H1 (cell line): ENCODE results near the gene LCP1. TPM values are rescaled to one million over a fixed set of nuclear protein-coding genes. Genes with fewer than 3 reads are reported as not detected.

Source experiments
- CTCF ChIA-PET: fragments of 300-600 bp; sonication (Branson Sonifier 250); formaldehyde crosslinking; loops from one replicate; lab custom pipeline; 2021; ENCODE audit not compliant: partially characterized antibody; lab: Charles Lee
- POLR2A ChIA-PET: fragments of 300-600 bp; sonication (Branson Sonifier 250); formaldehyde crosslinking; loops from one replicate; lab custom pipeline; 2021; ENCODE audit warnings: inconsistent platforms; ENCODE audit not compliant: partially characterized antibody; lab: Charles Lee
- DNase-seq, 2 experiments: peaks; one replicate each; pipeline versions ENCODE4 v3.0.0 to v3.0.0-alpha.2; 2010 to 2022; ENCODE audit warnings: low spot score in 2 of 2, low read depth in 1 of 2, mixed read lengths in 1 of 2
- FAIRE-seq: peaks from 2 replicates; lab custom pipeline; 2011; peaks lifted over from hg19 to GRCh38; lab: Jason Lieb, UNC
- H2AFZ ChIP-seq: 2 replicates; pipeline ENCODE4 v1.8.1; 2012; ENCODE audit warnings: low read length, inconsistent platforms
- H2AK5ac ChIP-seq: 2 replicates; pipeline ENCODE4 v1.6.1; 2013; ENCODE audit warnings: low read depth, low read length
- H2BK120ac ChIP-seq: replicated peaks from 2 replicates; pipeline ENCODE3; 2013; ENCODE audit warnings: low read depth, low read length, inconsistent platforms
- H2BK12ac ChIP-seq: 2 replicates; pipeline ENCODE4 v1.6.1; 2013; ENCODE audit warnings: low read depth, low read length
- H2BK15ac ChIP-seq: 2 replicates; pipeline ENCODE4 v1.6.1; 2013; ENCODE audit warnings: low read length
- H2BK20ac ChIP-seq: 2 replicates; pipeline ENCODE4 v1.6.1; 2013; ENCODE audit warnings: low read length
- H2BK5ac ChIP-seq: 2 replicates; pipeline ENCODE4 v1.6.1; 2013; ENCODE audit warnings: low read depth, low read length
- H3K14ac ChIP-seq: 2 replicates; pipeline ENCODE4 v1.6.1; 2013; ENCODE audit warnings: inconsistent platforms; ENCODE audit not compliant: insufficient read length
- H3K18ac ChIP-seq: 2 replicates; pipeline ENCODE4 v1.6.1; 2013; ENCODE audit warnings: low read length; ENCODE audit errors: extremely low read depth
- H3K23ac ChIP-seq: 2 replicates; pipeline ENCODE4 v1.6.1; 2013; ENCODE audit warnings: inconsistent platforms; ENCODE audit not compliant: insufficient read length
- H3K23me2 ChIP-seq: 2 replicates; pipeline ENCODE4 v1.6.1; 2013; ENCODE audit warnings: low read depth, low read length
- H3K27ac ChIP-seq: 2 replicates; pipeline ENCODE4 v1.6.1; 2011; ENCODE audit warnings: low read depth, low read length, inconsistent platforms
- H3K27me3 ChIP-seq, 4 experiments: replicated peaks in 1 of 4; 1 replicate in 1 of 4; 2 replicates in 3 of 4; pipeline versions ENCODE4 v1.6.1 to v1.8.1; 2011 to 2013; ENCODE audit warnings: low read length in 3 of 4, mild to moderate bottlenecking in 3 of 4, inconsistent platforms in 2 of 4, mixed read lengths in 2 of 4, moderate library complexity in 1 of 4; ENCODE audit not compliant: control insufficient read depth in 3 of 4, insufficient read depth in 3 of 4; ENCODE audit errors: extremely low read depth in 1 of 4
- H3K36me3 ChIP-seq, 4 experiments: 2 replicates each; pipeline versions ENCODE4 v1.6.1 to v1.8.1; 2011 to 2013; ENCODE audit warnings: mild to moderate bottlenecking in 4 of 4, low read length in 3 of 4, moderate library complexity in 2 of 4, control low read depth in 1 of 4, inconsistent platforms in 1 of 4; ENCODE audit not compliant: insufficient read depth in 4 of 4, control insufficient read depth in 2 of 4
- H3K4ac ChIP-seq: replicated peaks from 2 replicates; pipeline ENCODE3; 2013; ENCODE audit warnings: low read length, low read depth, mixed read lengths, inconsistent platforms; ENCODE audit not compliant: insufficient read length
- H3K4me1 ChIP-seq, 4 experiments: replicated peaks in 1 of 4; 1 replicate in 1 of 4; 2 replicates in 3 of 4; pipeline versions ENCODE4 v1.6.1 to v1.8.1; 2011 to 2013; ENCODE audit warnings: low read length in 3 of 4, inconsistent platforms in 2 of 4, mixed read lengths in 1 of 4; ENCODE audit not compliant: insufficient read depth in 4 of 4, control insufficient read depth in 3 of 4
- H3K4me2 ChIP-seq, 2 experiments: 2 replicates each; pipeline versions ENCODE4 v1.6.1 to v1.8.1; 2011 to 2013; ENCODE audit warnings: low read depth in 2 of 2, low read length in 2 of 2, control low read depth in 1 of 2, inconsistent platforms in 1 of 2, mild to moderate bottlenecking in 1 of 2; ENCODE audit not compliant: insufficient read depth in 1 of 2
- H3K4me3 ChIP-seq, 4 experiments: fragments of 200-600, 300-600 bp in 1 of 4; sonication (generic), shearing (Covaris generic), sonication (Bioruptor Twin) in 1 of 4; 2 replicates each; pipeline versions ENCODE4 v1.5.1 to v1.8.1; 2011 to 2016; ENCODE audit warnings: low read length in 4 of 4, low read depth in 3 of 4, control low read depth in 2 of 4, inconsistent platforms in 2 of 4, mild to moderate bottlenecking in 2 of 4, mixed read lengths in 1 of 4, moderate library complexity in 1 of 4; ENCODE audit not compliant: insufficient read depth in 2 of 4; ENCODE audit errors: extremely low read depth in 1 of 4
- H3K56ac ChIP-seq: replicated peaks from 2 replicates; pipeline ENCODE3; 2013; ENCODE audit warnings: low read depth, mild to moderate bottlenecking, mixed read lengths, low read length, inconsistent platforms; ENCODE audit not compliant: insufficient read length
- H3K79me1 ChIP-seq: 2 replicates; pipeline ENCODE4 v1.6.1; 2013; ENCODE audit warnings: low read depth, low read length, control low read depth
- H3K79me2 ChIP-seq, 2 experiments: 2 replicates each; pipeline versions ENCODE4 v1.6.1 to v1.8.1; 2012 to 2013; ENCODE audit warnings: low read length in 2 of 2, mild to moderate bottlenecking in 2 of 2, inconsistent platforms in 1 of 2; ENCODE audit not compliant: insufficient read depth in 2 of 2, control insufficient read depth in 1 of 2
- H3K9ac ChIP-seq, 4 experiments: replicated peaks in 1 of 4; 1 replicate in 1 of 4; 2 replicates in 3 of 4; pipeline versions ENCODE4 v1.6.1 to v1.8.1; 2011 to 2013; ENCODE audit warnings: low read depth in 3 of 4, low read length in 3 of 4, control low read depth in 2 of 4, mild to moderate bottlenecking in 2 of 4, moderate library complexity in 2 of 4, inconsistent platforms in 1 of 4; ENCODE audit errors: extremely low read depth in 1 of 4
- H3K9me3 ChIP-seq, 2 experiments: 2 replicates each; pipeline versions ENCODE4 v1.6.1 to v1.8.1; 2012 to 2013; ENCODE audit warnings: mild to moderate bottlenecking in 2 of 2, moderate library complexity in 2 of 2, control low read depth in 1 of 2, inconsistent platforms in 1 of 2, low read depth in 1 of 2, low read length in 1 of 2, mixed read lengths in 1 of 2; ENCODE audit not compliant: insufficient read depth in 2 of 2
- H4K20me1 ChIP-seq, 2 experiments: replicated peaks in 1 of 2; 2 replicates each; pipeline versions ENCODE3 to v1.8.1; 2011 to 2013; ENCODE audit warnings: inconsistent platforms in 2 of 2, low read length in 2 of 2, mild to moderate bottlenecking in 1 of 2; ENCODE audit not compliant: insufficient read depth in 2 of 2, control insufficient read depth in 1 of 2
- H4K5ac ChIP-seq: 2 replicates; pipeline ENCODE4 v1.6.1; 2013; ENCODE audit warnings: low read length, low read depth, mixed read lengths, inconsistent platforms; ENCODE audit not compliant: insufficient read length
- H4K8ac ChIP-seq: 2 replicates; pipeline ENCODE4 v1.8.0; 2013; ENCODE audit warnings: mild to moderate bottlenecking, moderate library complexity, low read length, inconsistent platforms; ENCODE audit not compliant: insufficient read depth; ENCODE audit errors: extremely low read depth
- H4K91ac ChIP-seq: replicated peaks from 2 replicates; pipeline ENCODE3; 2013; ENCODE audit warnings: low read length, mixed read lengths, inconsistent platforms; ENCODE audit not compliant: insufficient read length
- CREB1 ChIP-seq: IDR thresholded peaks from 2 replicates; pipeline ENCODE4 v1.6.1; 2012; ENCODE audit warnings: inconsistent platforms
- EZH2 ChIP-seq: fragments of 200-600 bp; sonication (generic); IDR thresholded peaks from 2 replicates; pipeline ENCODE4 v1.7.1; 2012; ENCODE audit warnings: low read depth, mild to moderate bottlenecking, moderate library complexity, low read length, inconsistent platforms; ENCODE audit not compliant: severe bottlenecking
- GTF2F1 ChIP-seq: IDR thresholded peaks from 2 replicates; pipeline ENCODE4 v1.6.1; 2012; ENCODE audit warnings: low read depth, low read length, improper control_type of control experiment, borderline replicate concordance
- HDAC2 ChIP-seq, 2 experiments: fragments of 300-600 bp in 1 of 2; sonication (generic) in 1 of 2; IDR thresholded peaks; 2 replicates each; pipeline ENCODE4 v1.6.1; 2011 to 2012; ENCODE audit warnings: low read depth in 2 of 2, low read length in 2 of 2, mild to moderate bottlenecking in 2 of 2, moderate library complexity in 2 of 2, borderline replicate concordance in 1 of 2, inconsistent platforms in 1 of 2
- HDAC6 ChIP-seq: IDR thresholded peaks from one replicate; pipeline ENCODE4 v1.7.1; 2012; ENCODE audit warnings: low read depth, mild to moderate bottlenecking, inconsistent platforms, low read length, moderate library complexity
- KDM1A ChIP-seq: fragments of 200-600, 300-600 bp; sonication (generic); IDR thresholded peaks from 2 replicates; pipeline ENCODE4 v1.7.1; 2016; ENCODE audit warnings: mild to moderate bottlenecking, low read length, borderline replicate concordance
- KDM5A ChIP-seq: fragments of 200-600 bp; IDR thresholded peaks from 2 replicates; pipeline ENCODE4 v1.7.1; 2012; ENCODE audit warnings: mild to moderate bottlenecking, low read length, inconsistent platforms, mixed read lengths
- PHF8 ChIP-seq: fragments of 200-600 bp; sonication (generic); conservative IDR thresholded peaks from 2 replicates; pipeline ENCODE4 v1.7.1; 2012; ENCODE audit warnings: low read depth, mild to moderate bottlenecking, inconsistent platforms, low read length, moderate library complexity
- SP1 ChIP-seq: IDR thresholded peaks from 2 replicates; pipeline ENCODE4 v1.6.1; 2011; ENCODE audit warnings: low read depth, low read length
- WGBS, 2 experiments: shearing (Covaris generic) in 1 of 2; methylation state at CpG; one replicate each; pipeline versions ENCODE4 v1.1.6 to v1.1.7; 2013 to 2015; ENCODE audit warnings: low lambda C conversion rate in 2 of 2, mixed read lengths in 2 of 2, inconsistent platforms in 1 of 2, low coverage in 1 of 2, missing lambda C conversion rate in 1 of 2; ENCODE audit not compliant: insufficient replicate concordance in 2 of 2, insufficient coverage in 1 of 2, insufficient read length in 1 of 2; ENCODE audit errors: extremely low coverage in 1 of 2, missing lambda C conversion rate in 1 of 2; 5-methylcytosine and 5-hydroxymethylcytosine counted together
- polyA plus RNA-seq, 7 experiments: library from polyadenylated mRNA; depleted of rRNA in 3 of 7; stranded (reverse) in 5 of 7; unstranded in 2 of 7; fragments of >200 nt in 5 of 7; fragments of 200-250 nt in 2 of 7; gene quantifications; 1 replicate in 5 of 7; 2 replicates in 1 of 7; 4 replicates in 1 of 7; pipeline versions ENCODE4 v1.2.1 to v1.2.3, GENCODE V29; 2011 to 2013; ENCODE audit warnings: missing spikeins in 2 of 7, mixed read lengths in 2 of 7
- total RNA-seq: library from RNA; stranded (reverse); fragmentation: NEBNext Ultra II Directional; extraction: Animal tissue kit (Norgen Biotek cat#: 25700); gene quantifications from 2 replicates; pipeline ENCODE4 v1.2.1, GENCODE V29; 2021
- TF ChIP-seq, protein P1 (sequence below): IDR thresholded peaks from 2 replicates; pipeline ENCODE4 v1.6.1; 2012; ENCODE audit warnings: inconsistent platforms
- TF ChIP-seq, protein P2 (sequence below), 3 experiments: IDR thresholded peaks; 1 replicate in 2 of 3; 2 replicates in 1 of 3; pipeline versions ENCODE4 v1.5.1 to v1.6.1; 2011; ENCODE audit warnings: low read length in 3 of 3, mild to moderate bottlenecking in 3 of 3, inconsistent platforms in 2 of 3, low read depth in 1 of 3, moderate library complexity in 1 of 3; ENCODE audit not compliant: insufficient read depth in 1 of 3; ENCODE audit errors: control extremely low read depth in 1 of 3

LCP1 gene
- total and polyA plus RNA-seq, 2 of the 8 experiments (the other 6 are each of a cell fraction or from before 2014, with no cell fraction given): 0.65 to 4.3 TPM

DNA sequence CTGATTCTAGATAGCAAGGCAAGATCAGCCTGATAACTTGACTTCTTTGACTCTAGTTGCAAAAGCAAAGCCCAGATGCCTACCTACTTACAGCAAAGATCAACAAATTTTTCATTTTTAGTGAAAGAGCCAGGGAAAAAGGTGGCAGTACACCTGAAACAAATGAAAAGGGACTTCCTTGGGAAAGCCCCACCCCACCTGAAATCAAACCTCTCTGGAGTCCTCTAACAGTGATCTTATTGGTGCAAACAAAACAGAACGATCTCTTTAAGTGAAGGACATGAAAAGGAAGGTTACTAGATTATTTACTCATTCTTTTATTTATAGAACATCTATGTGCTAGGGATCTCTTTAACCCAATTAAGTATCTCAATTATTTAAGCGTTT is 507 bp upstream of the LCP1 start:
- H2AFZ ChIP-seq: peak overlapping the region; percentile 91; the same call in 1 of the 2 replicates
- no peak overlapping the region for H3K4me3 ChIP-seq
- no peak for TF ChIP-seq PHF8
- TF ChIP-seq, protein P1, sequence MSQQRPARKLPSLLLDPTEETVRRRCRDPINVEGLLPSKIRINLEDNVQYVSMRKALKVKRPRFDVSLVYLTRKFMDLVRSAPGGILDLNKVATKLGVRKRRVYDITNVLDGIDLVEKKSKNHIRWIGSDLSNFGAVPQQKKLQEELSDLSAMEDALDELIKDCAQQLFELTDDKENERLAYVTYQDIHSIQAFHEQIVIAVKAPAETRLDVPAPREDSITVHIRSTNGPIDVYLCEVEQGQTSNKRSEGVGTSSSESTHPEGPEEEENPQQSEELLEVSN: no peak
- no peak for TF ChIP-seq HDAC6
- TF ChIP-seq SP1: no peak
- TF ChIP-seq, protein P2, sequence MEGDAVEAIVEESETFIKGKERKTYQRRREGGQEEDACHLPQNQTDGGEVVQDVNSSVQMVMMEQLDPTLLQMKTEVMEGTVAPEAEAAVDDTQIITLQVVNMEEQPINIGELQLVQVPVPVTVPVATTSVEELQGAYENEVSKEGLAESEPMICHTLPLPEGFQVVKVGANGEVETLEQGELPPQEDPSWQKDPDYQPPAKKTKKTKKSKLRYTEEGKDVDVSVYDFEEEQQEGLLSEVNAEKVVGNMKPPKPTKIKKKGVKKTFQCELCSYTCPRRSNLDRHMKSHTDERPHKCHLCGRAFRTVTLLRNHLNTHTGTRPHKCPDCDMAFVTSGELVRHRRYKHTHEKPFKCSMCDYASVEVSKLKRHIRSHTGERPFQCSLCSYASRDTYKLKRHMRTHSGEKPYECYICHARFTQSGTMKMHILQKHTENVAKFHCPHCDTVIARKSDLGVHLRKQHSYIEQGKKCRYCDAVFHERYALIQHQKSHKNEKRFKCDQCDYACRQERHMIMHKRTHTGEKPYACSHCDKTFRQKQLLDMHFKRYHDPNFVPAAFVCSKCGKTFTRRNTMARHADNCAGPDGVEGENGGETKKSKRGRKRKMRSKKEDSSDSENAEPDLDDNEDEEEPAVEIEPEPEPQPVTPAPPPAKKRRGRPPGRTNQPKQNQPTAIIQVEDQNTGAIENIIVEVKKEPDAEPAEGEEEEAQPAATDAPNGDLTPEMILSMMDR (IDR thresholded peaks at IDR 0.05; ENCODE audit: control extremely low read depth in 1 of 3, insufficient read depth in 1 of 3, low read depth in 1 of 3, low read length in 3 of 3): no peak
- no peak for TF ChIP-seq HDAC2 (IDR thresholded peaks at IDR 0.05; ENCODE audit: borderline replicate concordance in 1 of 2, low read depth in 2 of 2, low read length in 2 of 2)
- TF ChIP-seq KDM5A: no peak
- no peak for TF ChIP-seq GTF2F1
- TF ChIP-seq CREB1: no peak
- no peak for TF ChIP-seq EZH2
- no peak for TF ChIP-seq KDM1A

More for the DNA sequence above, 507 bp upstream of the LCP1 start:
- H3K4ac ChIP-seq: no peak overlapping the region
- H3K23ac ChIP-seq: no peak overlapping the region
- no peaks in the 10 kb centered on the region for H3K79me2 ChIP-seq
- no peaks in the 10 kb centered on the region for H3K79me1 ChIP-seq
- no peak overlapping the region for H2BK15ac ChIP-seq
- 87% methylated on average over 2 of the region's 2 CpGs; no CpG with 5 or more reads in 1 of the 2 experiments for WGBS, 2 experiments
- H3K56ac ChIP-seq: no peak overlapping the region
- H2BK12ac ChIP-seq: no peak overlapping the region
- CTCF ChIA-PET: interaction anchor here (0.6 to 2.2 kb wide), 11 partner anchors 8 to 29 kb away, joined by 3 to 9 read pairs (median 3); no protein-coding TSS in a partner anchor
- H2BK20ac ChIP-seq: no peak overlapping the region
- no peak overlapping the region for H3K9ac ChIP-seq
- no peak overlapping the region for H2AK5ac ChIP-seq
- H3K9me3 ChIP-seq: no peaks in the 10 kb centered on the region
- DNase-seq (no peak), FAIRE-seq (no peak)
- no peaks in the 10 kb centered on the region for H3K27me3 ChIP-seq
- H3K18ac ChIP-seq: no peak overlapping the region
- H4K91ac ChIP-seq: no peak overlapping the region
- no peaks in the 10 kb centered on the region for H3K36me3 ChIP-seq
- H4K20me1 ChIP-seq: no peaks in the 10 kb centered on the region
- H3K23me2 ChIP-seq: no peaks in the 10 kb centered on the region
- no peak overlapping the region for H3K14ac ChIP-seq
- H2BK120ac ChIP-seq: no peak overlapping the region
- POLR2A ChIA-PET: no interaction called here
- peaks cover 0 to 3% (median 0%) of the 10 kb centered on the region in 4 experiments; a peak in 1 of 7 replicates for H3K4me1 ChIP-seq
- no peak overlapping the region for H4K8ac ChIP-seq
- H3K4me2 ChIP-seq: no peak overlapping the region
- no peak overlapping the region for H2BK5ac ChIP-seq
- H4K5ac ChIP-seq: no peak overlapping the region
- H3K27ac ChIP-seq: no peak overlapping the region
